HepG2 (cell line): ENCODE data around the gene STARD10. TPM values are rescaled to one million over a fixed set of nuclear protein-coding genes. Genes with fewer than 3 reads are reported as not detected.

Experiments
- BHLHE40 ChIP-seq: IDR thresholded peaks from 2 replicates; pipeline ENCODE4 v1.6.1; 2011; ENCODE audit warnings: low read length, improper control_type of control experiment
- CEBPG ChIP-seq: IDR thresholded peaks from 2 replicates; pipeline ENCODE4 v1.6.1; 2016
- DPF2 ChIP-seq: sonication (generic); formaldehyde crosslinking; IDR thresholded peaks from 2 replicates; pipeline ENCODE4 v1.4.0; 2020; ENCODE audit warnings: mild to moderate bottlenecking, low read depth, missing genetic modification reagents, borderline replicate concordance
- DR1 ChIP-seq: sonication (generic); formaldehyde crosslinking; IDR thresholded peaks from 2 replicates; pipeline ENCODE4 v1.8.0; 2021; ENCODE audit warnings: mild to moderate bottlenecking, missing genetic modification reagents, inconsistent platforms
- ELF3 ChIP-seq: IDR thresholded peaks from 2 replicates; pipeline ENCODE4 v1.6.1; 2016; ENCODE audit warnings: missing genetic modification reagents, missing compliant biosample characterization
- ERF ChIP-seq: IDR thresholded peaks from 2 replicates; pipeline ENCODE4 v1.6.1; 2018; ENCODE audit warnings: missing biosample characterization, missing genetic modification reagents
- HMG20B ChIP-seq: conservative IDR thresholded peaks from 2 replicates; pipeline ENCODE4 v1.6.1; 2016; ENCODE audit warnings: missing genetic modification reagents, missing compliant biosample characterization
- JUN ChIP-seq: sonication (generic); formaldehyde crosslinking; IDR thresholded peaks from 2 replicates; pipeline ENCODE4 v1.4.0; 2020; ENCODE audit warnings: mild to moderate bottlenecking, missing genetic modification reagents
- KDM1A ChIP-seq: IDR thresholded peaks from 2 replicates; pipeline ENCODE4 v1.6.1; 2016; ENCODE audit warnings: missing compliant biosample characterization
- KLF16 ChIP-seq, 2 experiments: sonication (generic) in 1 of 2; formaldehyde crosslinking in 1 of 2; IDR thresholded peaks; 2 replicates each; pipeline versions ENCODE4 v1.6.1 to v1.8.0; 2016 to 2023; ENCODE audit warnings: missing genetic modification reagents in 2 of 2, missing compliant biosample characterization in 1 of 2
- MAFF ChIP-seq: IDR thresholded peaks from 2 replicates; pipeline ENCODE4 v1.6.1; 2011; ENCODE audit warnings: low read depth, low read length, improper control_type of control experiment
- NFIC ChIP-seq: IDR thresholded peaks from 2 replicates; pipeline ENCODE4 v1.6.1; 2012; ENCODE audit warnings: mild to moderate bottlenecking, low read length, inconsistent platforms
- PHF21A ChIP-seq: sonication (generic); formaldehyde crosslinking; IDR thresholded peaks from 2 replicates; pipeline ENCODE4 v1.5.0; 2020; ENCODE audit warnings: mild to moderate bottlenecking, missing genetic modification reagents
- PITX1 ChIP-seq: sonication (generic); formaldehyde crosslinking; IDR thresholded peaks from 2 replicates; pipeline ENCODE4 v1.5.1; 2020; ENCODE audit warnings: mild to moderate bottlenecking, missing genetic modification reagents
- SMARCE1 ChIP-seq: fragments of 450-650 bp; IDR thresholded peaks from 2 replicates; pipeline ENCODE4 v1.6.1; 2017; ENCODE audit warnings: borderline replicate concordance
- SP1 ChIP-seq, 2 experiments: fragments of 450-650 bp in 1 of 2; sonication (generic) in 1 of 2; formaldehyde crosslinking in 1 of 2; IDR thresholded peaks; 2 replicates each; pipeline versions ENCODE4 v1.4.0 to v1.6.1; 2016 to 2020; ENCODE audit warnings: missing genetic modification reagents in 1 of 2
- TBX3 ChIP-seq: fragments of 450-650 bp; IDR thresholded peaks from 2 replicates; pipeline ENCODE4 v1.6.1; 2017; ENCODE audit warnings: antibody characterized with exemption, mild to moderate bottlenecking, inconsistent platforms, borderline replicate concordance
- ZNF264 ChIP-seq: sonication (generic); formaldehyde crosslinking; IDR thresholded peaks from 2 replicates; pipeline ENCODE4 v1.4.0; 2020; ENCODE audit warnings: missing genetic modification reagents
- ZNF282 ChIP-seq: fragments of 450-650 bp; IDR thresholded peaks from 2 replicates; pipeline ENCODE4 v1.6.1; 2018; ENCODE audit not compliant: partially characterized antibody
- ZNF317 ChIP-seq: sonication (generic); formaldehyde crosslinking; IDR thresholded peaks from 2 replicates; pipeline ENCODE4 v1.5.0; 2020; ENCODE audit warnings: mild to moderate bottlenecking, missing genetic modification reagents
- ZNF615 ChIP-seq: sonication (generic); formaldehyde crosslinking; IDR thresholded peaks from 2 replicates; pipeline ENCODE4 v1.5.0; 2020; ENCODE audit warnings: mild to moderate bottlenecking, missing genetic modification reagents, borderline replicate concordance
- ZSCAN20 ChIP-seq: sonication (generic); formaldehyde crosslinking; IDR thresholded peaks from 2 replicates; pipeline ENCODE4 v1.4.0; 2020; ENCODE audit warnings: missing genetic modification reagents, mild to moderate bottlenecking, borderline replicate concordance
- polyA plus RNA-seq, 8 experiments: library from polyadenylated mRNA; depleted of rRNA in 3 of 8; stranded (reverse) in 7 of 8; unstranded in 1 of 8; fragments of >200 nt; fragmentation: Illumina TruSeq in 4 of 8; extraction: Trizol in 4 of 8; gene quantifications; 2 replicates each; pipeline versions ENCODE4 v1.2.1 to v1.2.3, GENCODE V29; 2011 to 2016; ENCODE audit warnings: low read depth in 4 of 8, missing spikeins in 1 of 8, mixed read lengths in 1 of 8; ENCODE audit not compliant: insufficient read depth in 1 of 8
- total RNA-seq, 5 experiments: library from RNA; depleted of rRNA; stranded (reverse); fragments of >200 nt; fragmentation: Illumina TruSeq; extraction: Trizol; gene quantifications; 2 replicates each; pipeline ENCODE4 v1.2.3, GENCODE V29; 2016; ENCODE audit warnings: low read depth in 1 of 5
- TF ChIP-seq, protein P1 (sequence below): fragments of 450-650 bp; IDR thresholded peaks from 2 replicates; pipeline ENCODE4 v1.6.1; 2016
- TF ChIP-seq, protein P2 (sequence below): sonication (generic); formaldehyde crosslinking; IDR thresholded peaks from 2 replicates; pipeline ENCODE4 v1.4.0; 2020; ENCODE audit warnings: missing genetic modification reagents, mild to moderate bottlenecking, borderline replicate concordance
- TF ChIP-seq, protein P3 (sequence below): sonication (generic); formaldehyde crosslinking; IDR thresholded peaks from 2 replicates; pipeline ENCODE4 v1.5.1; 2020; ENCODE audit warnings: missing genetic modification reagents, mild to moderate bottlenecking, borderline replicate concordance

The STARD10 gene
- total and polyA plus RNA-seq, 2 of the 13 experiments (the other 11 are each of a cell fraction or from before 2014, with no cell fraction given) = 260 to 341 TPM

DNA sequence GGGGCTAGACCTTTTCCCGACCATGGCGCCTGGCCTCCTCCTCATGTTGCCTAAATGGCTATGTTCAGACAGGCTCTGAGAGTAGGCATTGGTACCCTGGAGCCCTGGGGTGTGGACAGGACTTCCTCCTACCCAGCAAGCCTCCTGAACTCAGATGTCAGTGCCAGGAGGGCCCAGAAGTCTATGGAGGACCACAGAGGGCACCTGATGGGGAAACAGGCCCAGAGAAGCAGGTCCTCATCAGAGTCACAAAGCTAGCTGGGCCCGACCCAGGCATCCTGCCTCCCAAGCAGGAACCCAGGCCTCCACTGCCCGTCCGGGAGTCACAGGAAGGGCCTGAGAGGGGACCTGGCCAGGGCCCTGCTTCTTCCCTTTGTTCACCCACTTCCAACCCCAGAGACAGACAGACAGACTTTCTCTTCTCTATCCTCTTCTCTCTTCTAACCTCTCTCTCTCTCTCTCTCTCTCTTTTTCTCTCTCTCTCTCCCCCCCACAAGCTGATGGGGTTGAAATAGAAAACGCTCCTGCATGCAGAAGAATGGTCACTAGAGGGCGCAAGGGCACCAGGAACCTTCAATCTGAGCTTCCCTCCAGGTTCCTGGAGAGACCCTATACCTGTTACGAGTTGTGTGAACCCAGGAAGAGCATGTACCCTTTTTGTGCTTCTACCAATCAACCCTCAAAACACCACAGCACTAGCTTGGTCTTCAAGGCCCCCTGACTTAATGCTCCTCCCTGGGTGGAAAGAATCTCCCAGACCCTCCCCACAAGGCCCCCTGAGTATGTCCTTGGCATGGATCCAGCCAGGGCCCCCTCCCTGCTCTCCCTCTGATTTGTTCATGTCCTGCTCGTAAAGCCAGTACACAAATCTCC, 68.8 kb downstream of the STARD10 start (continued):
- TF ChIP-seq, protein P1, sequence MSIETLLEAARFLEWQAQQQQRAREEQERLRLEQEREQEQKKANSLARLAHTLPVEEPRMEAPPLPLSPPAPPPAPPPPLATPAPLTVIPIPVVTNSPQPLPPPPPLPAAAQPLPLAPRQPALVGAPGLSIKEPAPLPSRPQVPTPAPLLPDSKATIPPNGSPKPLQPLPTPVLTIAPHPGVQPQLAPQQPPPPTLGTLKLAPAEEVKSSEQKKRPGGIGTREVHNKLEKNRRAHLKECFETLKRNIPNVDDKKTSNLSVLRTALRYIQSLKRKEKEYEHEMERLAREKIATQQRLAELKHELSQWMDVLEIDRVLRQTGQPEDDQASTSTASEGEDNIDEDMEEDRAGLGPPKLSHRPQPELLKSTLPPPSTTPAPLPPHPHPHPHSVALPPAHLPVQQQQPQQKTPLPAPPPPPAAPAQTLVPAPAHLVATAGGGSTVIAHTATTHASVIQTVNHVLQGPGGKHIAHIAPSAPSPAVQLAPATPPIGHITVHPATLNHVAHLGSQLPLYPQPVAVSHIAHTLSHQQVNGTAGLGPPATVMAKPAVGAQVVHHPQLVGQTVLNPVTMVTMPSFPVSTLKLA = no peak
- TF ChIP-seq HMG20B (CRISPR knock-in tag) (no peak), DPF2 (CRISPR knock-in tag) (no peak), JUN (CRISPR knock-in tag) (no peak), TBX3 (no peak), NFIC (no peak), BHLHE40 (no peak), ZNF615 (CRISPR knock-in tag) (no peak), ZNF317 (CRISPR knock-in tag) (no peak), SMARCE1 (no peak), CEBPG (no peak), KDM1A (CRISPR knock-in tag) (no peak), SP1 (IDR thresholded peaks at IDR 0.05) (no peak), SP1 (CRISPR knock-in tag; IDR thresholded peaks at IDR 0.05) (no peak), MAFF (no peak), PHF21A (CRISPR knock-in tag) (no peak), PITX1 (CRISPR knock-in tag) (no peak), KLF16 (CRISPR knock-in tag; IDR thresholded peaks at IDR 0.05) (0 out of 4 replicates have a peak, but pooled peaks of 1 of the 2 experiments have one; percentile 35), ZSCAN20 (CRISPR knock-in tag) (no peak), DR1 (CRISPR knock-in tag) (no peak), ZNF264 (no peak), ZNF282 (no peak), ELF3 (CRISPR knock-in tag) (0 out of 2 replicates have a peak, but pooled peaks have one; percentile 16), ERF (peak; percentile 66; the same call in 1 of the 2 replicates)
- TF ChIP-seq, protein P2, sequence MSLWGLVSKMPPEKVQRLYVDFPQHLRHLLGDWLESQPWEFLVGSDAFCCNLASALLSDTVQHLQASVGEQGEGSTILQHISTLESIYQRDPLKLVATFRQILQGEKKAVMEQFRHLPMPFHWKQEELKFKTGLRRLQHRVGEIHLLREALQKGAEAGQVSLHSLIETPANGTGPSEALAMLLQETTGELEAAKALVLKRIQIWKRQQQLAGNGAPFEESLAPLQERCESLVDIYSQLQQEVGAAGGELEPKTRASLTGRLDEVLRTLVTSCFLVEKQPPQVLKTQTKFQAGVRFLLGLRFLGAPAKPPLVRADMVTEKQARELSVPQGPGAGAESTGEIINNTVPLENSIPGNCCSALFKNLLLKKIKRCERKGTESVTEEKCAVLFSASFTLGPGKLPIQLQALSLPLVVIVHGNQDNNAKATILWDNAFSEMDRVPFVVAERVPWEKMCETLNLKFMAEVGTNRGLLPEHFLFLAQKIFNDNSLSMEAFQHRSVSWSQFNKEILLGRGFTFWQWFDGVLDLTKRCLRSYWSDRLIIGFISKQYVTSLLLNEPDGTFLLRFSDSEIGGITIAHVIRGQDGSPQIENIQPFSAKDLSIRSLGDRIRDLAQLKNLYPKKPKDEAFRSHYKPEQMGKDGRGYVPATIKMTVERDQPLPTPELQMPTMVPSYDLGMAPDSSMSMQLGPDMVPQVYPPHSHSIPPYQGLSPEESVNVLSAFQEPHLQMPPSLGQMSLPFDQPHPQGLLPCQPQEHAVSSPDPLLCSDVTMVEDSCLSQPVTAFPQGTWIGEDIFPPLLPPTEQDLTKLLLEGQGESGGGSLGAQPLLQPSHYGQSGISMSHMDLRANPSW = no peak
- TF ChIP-seq, protein P3, sequence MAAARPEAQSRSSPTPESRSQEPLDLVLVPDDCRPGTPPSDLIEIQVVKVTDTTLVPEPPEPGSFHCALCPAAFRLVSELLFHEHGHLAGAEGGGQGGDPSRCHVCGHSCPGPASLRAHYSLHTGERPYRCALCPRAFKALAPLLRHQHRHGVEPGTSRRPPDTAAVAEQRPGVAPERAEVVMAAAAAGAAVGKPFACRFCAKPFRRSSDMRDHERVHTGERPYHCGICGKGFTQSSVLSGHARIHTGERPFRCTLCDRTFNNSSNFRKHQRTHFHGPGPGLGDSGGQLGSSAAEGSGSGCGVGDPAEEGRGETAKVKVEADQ (CRISPR knock-in tag) = no peak
